ELF-1 (cell line): ENCODE data around the gene CD300LF.

Experiments used
- DNase-seq: peaks from one replicate; pipeline ENCODE4 v3.0.0-alpha.2; 2016; ENCODE audit warnings: low read depth, low spot score

Gene CD300LF

DNA sequence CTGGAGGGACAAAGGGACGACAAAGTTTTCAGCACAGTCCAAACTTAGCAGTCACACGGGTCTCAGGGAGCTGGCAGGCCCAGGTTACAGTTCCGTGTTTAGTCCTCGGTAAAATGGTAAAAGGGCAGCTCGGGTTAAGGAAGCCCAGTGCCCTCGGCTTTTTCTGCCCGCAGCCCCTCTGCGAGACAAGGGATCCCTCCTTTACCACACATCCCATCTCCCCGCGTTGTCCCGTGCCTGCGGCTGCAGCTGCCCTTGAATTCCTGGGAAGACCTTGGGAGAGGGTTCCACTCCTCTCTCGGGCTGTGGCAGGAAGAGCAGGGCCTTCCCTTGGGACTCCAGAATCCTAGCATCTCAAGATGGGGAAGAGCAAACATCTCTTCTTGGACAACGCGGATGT is 17.1 kb upstream of the CD300LF start:
- DNase-seq = no peak

DNA sequence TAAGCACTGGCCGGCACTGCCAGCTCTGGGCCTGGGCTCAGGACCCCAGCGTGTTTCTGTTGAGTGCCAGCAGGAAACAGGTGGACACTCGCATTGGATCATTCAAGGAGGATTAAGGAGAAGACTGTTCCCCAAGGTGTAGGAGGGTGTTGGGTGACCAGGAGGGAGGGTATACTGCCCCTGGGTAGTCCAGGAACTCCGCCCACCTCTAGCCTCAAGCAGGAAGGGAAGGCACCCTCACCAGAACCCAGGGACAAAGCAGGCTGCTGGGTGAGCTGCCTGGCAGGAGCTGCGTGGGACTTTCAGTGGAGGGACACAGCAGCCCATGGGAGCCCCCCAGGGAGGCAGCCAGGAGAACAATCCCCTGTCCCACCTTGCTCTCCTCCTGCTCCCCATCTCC is 16.6 kb upstream of the CD300LF start:
- no peak for DNase-seq

GRCh38 chr17:74728702-74729075 is 16.0 kb upstream of the CD300LF start:
- DNase-seq = no peak

- DNase-seq = no peak
Observed at GRCh38 chr17:74728033-74728701, 15.4 kb upstream of the CD300LF start.

GRCh38 chr17:74725111-74725510 is 12.4 kb upstream of the CD300LF start:
- DNase-seq = no peak

- DNase-seq = no peak
Observed at GRCh38 chr17:74723891-74724290, 11.2 kb upstream of the CD300LF start.

- DNase-seq = no peak
Observed at GRCh38 chr17:74722782-74723181, 10.1 kb upstream of the CD300LF start.

DNA sequence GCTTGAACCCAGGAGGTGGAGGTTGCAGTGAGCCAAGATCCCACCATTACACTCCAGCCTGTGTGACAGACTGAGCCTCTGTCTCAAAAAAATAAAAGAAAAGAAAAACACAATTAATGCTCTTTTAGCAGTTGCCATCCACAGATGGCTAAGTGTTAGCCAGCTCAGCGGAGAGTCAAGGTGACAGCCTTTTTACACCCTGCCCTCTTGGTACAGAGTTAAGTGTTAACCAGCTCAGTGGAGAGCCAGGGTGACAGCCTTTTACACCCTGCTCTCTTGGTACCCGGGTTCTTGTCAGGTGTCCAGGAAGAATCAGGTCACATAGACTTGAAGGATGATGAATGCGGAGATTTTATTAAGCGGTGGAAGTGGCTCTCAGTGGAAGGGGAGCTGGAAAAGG is 7.8 kb upstream of the CD300LF start:
- DNase-seq = no peak

DNA sequence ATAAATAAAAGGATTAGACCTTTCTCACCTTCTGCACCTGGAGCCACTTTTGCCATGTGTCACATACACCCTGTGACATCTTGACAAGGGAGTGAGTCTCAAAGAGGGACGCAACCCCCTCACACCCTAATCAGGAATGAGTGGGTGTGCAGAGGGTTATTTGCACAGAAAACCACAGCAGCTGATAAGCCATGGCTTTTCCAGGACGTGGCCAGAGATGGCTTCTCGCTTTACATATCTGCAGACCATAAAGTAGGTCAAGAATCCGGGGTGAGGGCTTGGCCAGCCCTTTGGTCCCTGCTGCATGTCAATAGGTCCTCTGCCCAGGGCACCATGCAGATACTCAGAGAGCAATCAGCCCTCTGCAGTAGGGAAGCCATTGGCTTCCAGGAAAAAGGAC is 2.4 kb upstream of the CD300LF start:
- no peak for DNase-seq

DNA sequence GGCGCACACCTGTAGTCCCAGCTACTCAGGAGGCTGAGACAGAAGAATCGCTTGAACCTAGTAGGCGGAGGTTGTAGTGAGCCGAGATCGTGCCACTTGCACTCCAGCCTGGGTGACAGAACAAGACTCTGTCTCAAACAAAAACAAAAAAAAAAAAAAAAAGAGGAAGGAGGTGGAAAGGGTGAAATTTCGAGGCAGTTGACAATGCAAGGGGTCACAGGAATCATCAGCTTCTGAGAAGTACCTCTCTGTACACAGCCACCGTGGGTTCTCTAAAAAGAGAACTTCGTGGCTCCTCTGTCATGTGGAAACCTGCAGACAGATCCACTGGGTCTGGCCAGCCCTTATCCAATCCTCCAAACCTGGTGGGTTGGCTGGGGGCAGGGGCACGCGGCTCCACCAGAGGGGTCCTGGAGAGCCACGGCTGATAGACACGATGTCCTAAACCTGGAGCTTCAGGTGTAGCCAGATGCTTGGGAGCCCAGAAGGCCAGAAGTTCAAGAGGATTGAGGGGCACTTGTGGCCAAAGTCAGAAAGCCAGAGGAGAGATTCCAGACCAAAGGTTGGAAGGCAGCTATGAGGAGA is 540 bp upstream of the CD300LF start:
- no peak for DNase-seq

GRCh38 chr17:74712301-74712700 is 422 bp downstream of the CD300LF start:
- no peak for DNase-seq

- no peak for DNase-seq
Observed at GRCh38 chr17:74711058-74711824, 1.5 kb downstream of the CD300LF start.

- no peak for DNase-seq
Observed at GRCh38 chr17:74704544-74704943, 8.2 kb downstream of the CD300LF start.

GRCh38 chr17:74703311-74703710 is 9.4 kb downstream of the CD300LF start:
- DNase-seq = no peak

GRCh38 chr17:74702116-74702871 is 10.4 kb downstream of the CD300LF start:
- no peak for DNase-seq

DNA sequence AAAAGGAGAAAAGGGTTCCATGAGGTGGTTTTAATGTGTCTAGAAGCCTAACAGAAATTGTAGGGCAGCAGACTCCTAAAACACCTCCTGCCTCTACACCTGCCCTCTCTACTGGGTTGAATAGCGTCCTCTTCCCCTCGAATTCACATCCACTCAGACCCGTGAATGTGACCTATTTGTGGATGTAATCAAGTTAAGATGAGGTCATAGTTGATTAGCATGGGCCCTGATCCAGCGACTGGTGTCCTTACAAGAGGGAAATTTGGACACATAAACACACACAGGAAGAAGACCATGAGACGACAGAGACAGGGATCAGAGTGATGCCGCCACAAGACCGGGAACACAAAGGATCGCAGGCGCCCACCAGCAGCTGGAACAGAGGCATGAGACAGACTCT is 13.5 kb downstream of the CD300LF start:
- no peak for DNase-seq

DNA sequence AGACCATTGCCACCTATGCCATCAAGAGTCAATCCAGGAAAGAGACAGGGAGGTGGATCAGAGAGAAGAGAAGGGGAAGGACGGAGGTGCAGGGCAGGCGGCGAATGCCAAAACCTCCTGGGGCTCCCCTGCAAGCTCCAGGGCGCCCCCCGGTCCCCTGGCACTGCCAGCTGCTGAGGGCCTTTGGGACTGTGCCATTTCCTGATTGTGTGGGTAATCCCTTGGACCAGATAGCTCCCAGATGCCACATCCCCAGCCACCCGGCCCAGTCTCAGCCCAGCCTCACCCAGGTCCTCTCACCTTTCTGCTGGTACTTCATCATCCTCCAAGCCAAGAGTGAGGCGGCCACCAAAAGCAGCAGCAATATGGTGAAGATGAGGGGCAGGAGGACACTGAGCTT is 14.7 kb downstream of the CD300LF start:
- no peak for DNase-seq

GRCh38 chr17:74697515-74697914 is 15.2 kb downstream of the CD300LF start:
- DNase-seq = no peak

GRCh38 chr17:74695629-74696028 is 17.1 kb downstream of the CD300LF start:
- DNase-seq = no peak

DNA sequence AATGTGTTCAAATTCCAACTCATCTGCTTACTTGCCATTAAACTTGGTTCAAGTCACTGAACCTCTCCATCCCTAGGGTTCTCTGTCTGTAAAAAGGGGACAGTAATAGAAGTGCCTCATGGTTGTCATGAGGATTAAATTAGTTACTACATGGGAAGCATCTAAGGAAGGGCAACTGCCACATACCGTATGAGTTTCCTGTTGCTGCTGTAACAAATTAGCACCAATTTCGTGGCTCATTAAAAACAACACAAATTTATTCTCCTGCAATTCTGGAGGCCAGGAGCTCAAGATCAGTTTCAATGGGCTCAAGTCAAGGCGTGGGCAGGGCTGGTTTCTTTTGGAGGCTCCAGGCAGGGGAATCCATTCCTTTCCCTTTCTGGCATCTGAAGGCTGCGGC is 18.6 kb downstream of the CD300LF start:
- no peak for DNase-seq

- DNase-seq = no peak
Observed at GRCh38 chr17:74691151-74691550, 21.6 kb downstream of the CD300LF start.

DNA sequence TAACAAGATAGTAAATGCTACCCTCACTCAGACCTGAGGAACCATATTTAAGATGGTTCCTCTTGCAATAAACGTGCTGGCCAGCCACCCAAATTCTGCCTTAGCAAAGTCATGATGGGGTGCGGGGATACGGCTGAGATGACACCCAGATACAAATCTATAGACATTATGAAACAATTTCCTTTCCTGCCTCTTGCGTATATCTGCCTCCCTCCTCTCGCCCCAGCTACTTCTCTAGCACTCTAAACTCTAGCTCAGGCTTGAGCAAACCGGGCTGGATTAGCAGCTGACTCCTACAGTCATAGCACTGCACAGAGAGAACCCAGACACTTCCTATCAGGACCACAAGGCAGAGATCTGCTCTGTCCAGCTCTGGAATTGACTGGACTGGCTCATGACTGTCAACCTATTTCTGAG is 22.3 kb downstream of the CD300LF start:
- DNase-seq = no peak
